Heart right ventricle (tissue), 16 donors: ENCODE measurements around the gene FAM227A. TPM values are rescaled to one million over a fixed set of nuclear protein-coding genes. Genes with fewer than 3 reads are reported as not detected.
A peak's percentile ranks its signal among the peaks of the same experiment; 100 is the strongest.

ENCODE experiments used
- ATAC-seq, 8 donors: fragments of 200-7000 bp; cut with Tn5 transposase; one replicate each; pipeline ENCODE4 v1.9.1; 2020; ENCODE audit warnings: mild to moderate bottlenecking in 8 of 8, moderate library complexity in 8 of 8, moderate number of reproducible peaks in 1 of 8
- DNase-seq, 2 donors: peaks; one replicate each; pipeline ENCODE4 v3.0.0-alpha.2; 2020
- H3K27ac ChIP-seq, 10 donors: fragments of 200-600 bp; sonication (generic) in 2 of 10; one replicate each; pipeline versions ENCODE4 v1.5.0 to v1.8.0; 2020 to 2022; ENCODE audit warnings: mild to moderate bottlenecking in 3 of 10
- H3K27me3 ChIP-seq, 7 donors: fragments of 200-600 bp; one replicate each; pipeline ENCODE4 v1.8.0; 2021 to 2022; ENCODE audit warnings: mild to moderate bottlenecking in 2 of 7
- H3K36me3 ChIP-seq, 9 donors: fragments of 200-600 bp; sonication (generic) in 1 of 9; one replicate each; pipeline versions ENCODE4 v1.5.0 to v1.8.0; 2020 to 2022; ENCODE audit warnings: mild to moderate bottlenecking in 2 of 9
- H3K4me1 ChIP-seq, 9 donors: fragments of 200-600 bp; sonication (generic) in 1 of 9; one replicate each; pipeline versions ENCODE4 v1.5.0 to v1.8.0; 2020 to 2022; ENCODE audit warnings: mild to moderate bottlenecking in 4 of 9
- H3K4me3 ChIP-seq, 10 donors: fragments of 200-600 bp; sonication (generic) in 2 of 10; one replicate each; pipeline versions ENCODE4 v1.5.0 to v1.8.0; 2020 to 2022; ENCODE audit warnings: mild to moderate bottlenecking in 7 of 10, moderate library complexity in 2 of 10
- H3K9me3 ChIP-seq, 11 donors: fragments of 200-600 bp in 10 of 11; sonication (generic) in 2 of 11; one replicate each; pipeline versions ENCODE4 v1.5.0 to v1.8.0; 2013 to 2022; ENCODE audit warnings: mild to moderate bottlenecking in 2 of 11, control low read depth in 1 of 11, moderate library complexity in 1 of 11
- CTCF ChIP-seq, 9 donors: fragments of 200-600 bp; sonication (generic) in 2 of 9; IDR thresholded peaks; one replicate each; pipeline versions ENCODE4 v1.5.0 to v1.8.0; 2021 to 2022; ENCODE audit warnings: antibody characterized with exemption in 9 of 9, mild to moderate bottlenecking in 5 of 9, moderate library complexity in 1 of 9
- WGBS, 2 donors: extraction: QIAGEN DNeasy Blood & Tissue Kit; methylation state at CpG; one replicate each; pipeline ENCODE4 v1.1.7; 2013; ENCODE audit warnings: inconsistent platforms in 1 of 2; 5-methylcytosine and 5-hydroxymethylcytosine counted together
- intact Hi-C, 10 donors: fragments of 100-400 bp; cut with DNase I; formaldehyde crosslinking; loops; one replicate each; pipeline versions ENCODE4 v1.11.1 to v1.14.2; 2022
- polyA plus RNA-seq, 2 donors: library from polyadenylated mRNA; stranded (reverse); fragments of 200-250 nt; gene quantifications; one replicate each; pipeline ENCODE4 v1.2.3, GENCODE V29; 2013
- total RNA-seq, 10 donors: library from RNA; stranded (reverse); fragmentation: NEBNext Ultra II Directional in 3 of 10; extraction: Animal tissue kit (Norgen Biotek cat#: 25700) in 3 of 10; gene quantifications; one replicate each; pipeline versions ENCODE4 v1.2.1 to v1.2.4, GENCODE V29; 2021 to 2023
- donor health status: Arrhythmogenic right ventricular cardiomyopathy.
- donor health status: ischemic (EF 13 %, LVEDD 7.1; RV severe dilation, severe dysfunction).
- donor health status: healthy with polysubstance abuse.
- donor health status: DM: no; HTN: yes; CAD: no.
- donor health status: DM: no; HTN: no; CAD: no.
- donor health status: ischemic (EF 25% LVEDD 6.9; RV normal size, moderate dysfunction).
- donor health status: ischemic (EF 25% LVEDD 5.7; RV mildly dilated, moderate dysfunction).
- donor health status: healthy.
- donor health status: DM: yes; HTN: yes; CAD: no.
- donor health status: Ischemic cardiomyopathy.
- donor health status: ischemic (EF 35%, LVEDD 5.7; RV mildly dilated, moderate dysfunction).
- donor health status: nonischemic (EF 11% LVEDD 7.7; RV severe dilation, severe dysfunction).
- donor health status: DM: yes; HTN: yes; CAD: no.
- donor health status: PGD.
- donor health status: ischemic (EF 29% LVEDD 5.4; RV normal size, mild dysfunction).
- donor health status: nonischemic (EF 23%, LVEDD 6.1; RV moderate dilation, normal function).

Gene FAM227A
- total and polyA plus RNA-seq, 12 donors, result 0.11 to 0.97 (median 0.46) TPM

GRCh38 chr22:38698407-38699094 is 42.4 kb upstream of the FAM227A start:
- Histone ChIP-seq H3K27ac (peak overlapping the region in 8 of 10 donors; percentile 94 to 99 (median 98)), H3K9me3 (no peaks in the 10 kb centered on the region), H3K4me1 (peaks cover 28 to 69% (median 50%) of the 10 kb centered on the region in 9 donors), H3K36me3 (peaks cover 0 to 19% (median 0%) of the 10 kb centered on the region in 9 donors), H3K4me3 (peak overlapping the region in 9 of 10 donors; percentile 68 to 96 (median 80)), H3K27me3 (no peaks in the 10 kb centered on the region)
- intact Hi-C loops, result no loop called here
- TF ChIP-seq CTCF (IDR thresholded peaks at IDR 0.05), result no peak
- 90 to 92% methylated on average over 13 of the region's 13 CpGs for WGBS, 2 donors
- ATAC-seq (no peak), DNase-seq (no peak)

GRCh38 chr22:38697425-38698089 is 41.4 kb upstream of the FAM227A start:
- Histone ChIP-seq H3K27ac (peak overlapping the region in 9 of 10 donors; percentile 1 to 99 (median 83)), H3K27me3 (no peaks in the 10 kb centered on the region), H3K9me3 (no peaks in the 10 kb centered on the region), H3K4me1 (peaks cover 28 to 73% (median 50%) of the 10 kb centered on the region in 9 donors), H3K36me3 (peaks cover 0 to 24% (median 0%) of the 10 kb centered on the region in 9 donors), H3K4me3 (peak overlapping the region in 4 of 10 donors; percentile 2 to 89 (median 38))
- ATAC-seq, result peak in 2 of 8 donors; percentile 25 to 31
- DNase-seq, result no peak
- TF ChIP-seq CTCF (IDR thresholded peaks at IDR 0.05), result no peak
- intact Hi-C loops, result no loop called here
- WGBS, 2 donors, result 38 to 47% methylated on average over 8 of the region's 8 CpGs

GRCh38 chr22:38696606-38697424 is 40.6 kb upstream of the FAM227A start:
- H3K4me3 ChIP-seq, result peak overlapping the region in 2 of 10 donors; percentile 75 to 89
- intact Hi-C loops, result no loop called here
- H3K27me3 ChIP-seq, result no peaks in the 10 kb centered on the region
- H3K4me1 ChIP-seq, result peaks cover 28 to 77% (median 50%) of the 10 kb centered on the region in 9 donors
- peak overlapping the region; percentile 9 to 99 (median 80) for H3K27ac ChIP-seq
- peaks cover 0 to 32% (median 0%) of the 10 kb centered on the region in 9 donors for H3K36me3 ChIP-seq
- WGBS, 2 donors, result 35 to 50% methylated on average over 3 of the region's 3 CpGs
- H3K9me3 ChIP-seq, result no peaks in the 10 kb centered on the region
- TF ChIP-seq CTCF (IDR thresholded peaks at IDR 0.05), result no peak
- ATAC-seq (peak in 4 of 8 donors; percentile 28 to 58 (median 35)), DNase-seq (peak in 1 of 2 donors; percentile 39)

- Histone ChIP-seq H3K36me3 (peaks cover 0 to 49% (median 4%) of the 10 kb centered on the region in 9 donors), H3K9me3 (no peaks in the 10 kb centered on the region), H3K4me3 (no peak overlapping the region), H3K27ac (peak overlapping the region in 2 of 10 donors; percentile 3 to 99), H3K27me3 (no peaks in the 10 kb centered on the region), H3K4me1 (peaks cover 24 to 66% (median 44%) of the 10 kb centered on the region in 9 donors)
- TF ChIP-seq CTCF (IDR thresholded peaks at IDR 0.05), result no peak
- WGBS, 2 donors, result 73 to 78% methylated on average over 3 of the region's 3 CpGs
- intact Hi-C loops, result no loop called here
- DNase-seq (no peak), ATAC-seq (no peak)
Observed at GRCh38 chr22:38694940-38695339, 38.7 kb upstream of the FAM227A start.
